ENCODE measurements around the gene NIPBL. TPM values are rescaled to one million over a fixed set of nuclear protein-coding genes. Genes with fewer than 3 reads are reported as not detected.
A peak's percentile ranks its signal among the peaks of the same experiment; 100 is the strongest.

Gene NIPBL
- total RNA-seq, 1 experiment from 2014 or later: 61.3 TPM

- no peak for TF ChIP-seq CTCF (conservative IDR thresholded peaks at IDR 0.05)
- no peaks in the 10 kb centered on the region; a peak in 1 of 7 replicates for H3K36me3 Mint-ChIP-seq (ENCODE audit: insufficient read depth in 1 of 3, low read depth in 3 of 3)
- no peaks in the 10 kb centered on the region for H3K9me3 ChIP-seq (ENCODE audit: control insufficient read depth, low read depth, low read length)
Observed at GRCh38 chr5:36944024-36944423, 67.5 kb downstream of the NIPBL start.

More at GRCh38 chr5:36944024-36944423, 67.5 kb downstream of the NIPBL start:
- Histone ChIP-seq H3T11ph (ENCODE audit: low read length) (no peak overlapping the region), H4K8ac (replicated peaks; ENCODE audit: insufficient read length, low read depth, low read length) (no peak overlapping the region), H3K79me1 (ENCODE audit: insufficient read depth, low read depth, low read length, poor library complexity, severe bottlenecking) (no peaks in the 10 kb centered on the region), H4K5ac (ENCODE audit: insufficient read length, low read depth, low read length) (no peak overlapping the region), H3K27me3 (ENCODE audit: insufficient read depth, low read length) (no peaks in the 10 kb centered on the region), H3K79me2 (ENCODE audit: insufficient read depth, low read length) (peaks cover 5% of the 10 kb centered on the region; the same call in 1 of the 2 replicates), H3K14ac (ENCODE audit: insufficient read depth, low read length) (no peak overlapping the region), H2BK20ac (ENCODE audit: low read depth, low read length, poor library complexity, severe bottlenecking) (no peak overlapping the region), H3K27ac (ENCODE audit: insufficient read length, low read depth, low read length) (no peak overlapping the region), H2AK5ac (ENCODE audit: insufficient read length, low read length) (no peak overlapping the region), H3K4ac (ENCODE audit: low read depth, low read length) (no peak overlapping the region), H2BK120ac (ENCODE audit: low read depth, low read length, poor library complexity, severe bottlenecking) (no peak overlapping the region), H4K91ac (ENCODE audit: insufficient read length, low read depth, low read length) (no peak overlapping the region), H4K20me1 (ENCODE audit: control insufficient read depth, insufficient read depth, insufficient read length) (no peaks in the 10 kb centered on the region), H3K4me2 (ENCODE audit: insufficient read depth, insufficient read length, low read length) (no peak overlapping the region), H2BK12ac (ENCODE audit: insufficient read length, low read depth, low read length) (no peak overlapping the region), H3K56ac (ENCODE audit: insufficient read length, low read depth, low read length) (no peak overlapping the region), H2AFZ (ENCODE audit: low read length) (no peak overlapping the region), H2BK15ac (ENCODE audit: low read depth, low read length) (no peak overlapping the region), H3K18ac (ENCODE audit: insufficient read length, low read depth, low read length) (no peak overlapping the region), H2BK5ac (ENCODE audit: insufficient read length, low read length) (no peak overlapping the region), H3K9ac (ENCODE audit: extremely low read depth, insufficient read length, low read length) (no peak overlapping the region), H3K4me1 (ENCODE audit: insufficient read depth, low read length) (no peaks in the 10 kb centered on the region), H3K23ac (ENCODE audit: insufficient read length, low read depth, low read length) (no peak overlapping the region), H3K23me2 (ENCODE audit: insufficient read length, low read depth, low read length, poor library complexity, severe bottlenecking) (no peaks in the 10 kb centered on the region)
- WGBS (ENCODE audit: extremely low coverage, insufficient read length, low lambda C conversion rate): no CpG with 5 or more reads among the region's 2 CpGs
- Mint-ChIP-seq H3K27me3 (ENCODE audit: low read depth) (no peaks in the 10 kb centered on the region), H3K4me1 (peaks cover 17 to 29% of the 10 kb centered on the region in 2 experiments), H3K9me3 (no peaks in the 10 kb centered on the region), H3K27ac (peak overlapping the region in 1 of 3 experiments; percentile 94; a peak in 2 of 7 replicates), H3K4me3 (no peak overlapping the region)
- DNase-seq: no peak

All from H9 (cell line).